GM18520 (cell line): Measurements from ENCODE around the gene TAC4.
A peak's percentile ranks its signal among the peaks of the same experiment; 100 is the strongest.

Source experiments
- ATAC-seq: cut with Tn5 transposase; IDR thresholded peaks from one replicate; pipeline ENCODE4 v1.9.1; 2021; ENCODE audit not compliant: unreplicated experiment

Gene TAC4

DNA sequence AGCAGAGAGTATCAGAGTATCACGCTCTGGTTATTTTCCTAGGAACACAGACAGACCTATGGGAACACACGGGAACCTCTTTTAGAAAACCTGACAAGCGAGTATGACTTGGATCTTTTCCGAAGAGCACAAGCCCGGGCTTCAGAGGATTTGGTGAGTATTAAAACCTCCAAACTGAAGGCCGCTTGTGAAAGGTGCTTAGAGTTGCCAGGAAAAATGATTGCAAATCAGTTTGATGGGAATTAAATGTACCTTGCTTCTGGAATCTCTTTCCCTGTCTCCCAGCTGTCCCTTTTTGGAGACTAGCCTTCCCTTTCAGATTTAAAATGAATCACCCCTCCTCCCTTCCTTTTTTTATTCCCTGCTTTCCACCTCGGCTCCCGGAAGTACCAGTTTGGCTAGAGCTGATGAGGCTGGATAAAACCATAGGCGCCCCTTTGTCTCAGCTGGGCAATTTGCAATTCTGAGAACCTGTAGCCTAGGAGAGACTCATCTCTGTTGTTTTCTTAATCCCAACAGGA lies 32.0 kb downstream of the TAC4 start:
- ATAC-seq, result no peak

GRCh38 chr17:49814781-49815529 lies 32.9 kb downstream of the TAC4 start:
- no peak for ATAC-seq

GRCh38 chr17:49809056-49809455 lies 38.8 kb downstream of the TAC4 start:
- ATAC-seq, result no peak

DNA sequence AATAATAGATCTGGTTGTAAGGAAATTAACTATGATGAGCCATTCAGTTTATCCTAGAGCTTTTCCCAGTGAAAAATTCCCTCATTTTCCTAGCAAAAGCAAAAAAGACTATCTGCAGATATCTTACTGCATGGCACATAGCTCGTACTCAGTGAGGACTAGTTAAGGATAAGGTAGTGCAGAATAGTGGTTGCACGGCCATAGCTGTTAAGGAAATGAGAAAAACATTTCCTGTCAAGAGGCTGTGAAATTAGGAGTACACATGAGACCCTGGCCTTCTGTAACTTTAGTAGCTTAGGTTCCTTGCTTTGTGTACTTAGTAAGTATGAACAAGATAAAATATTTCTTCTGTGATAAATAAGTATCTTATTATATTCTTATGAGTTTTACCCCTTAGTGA lies 49.1 kb downstream of the TAC4 start:
- no peak for ATAC-seq

DNA sequence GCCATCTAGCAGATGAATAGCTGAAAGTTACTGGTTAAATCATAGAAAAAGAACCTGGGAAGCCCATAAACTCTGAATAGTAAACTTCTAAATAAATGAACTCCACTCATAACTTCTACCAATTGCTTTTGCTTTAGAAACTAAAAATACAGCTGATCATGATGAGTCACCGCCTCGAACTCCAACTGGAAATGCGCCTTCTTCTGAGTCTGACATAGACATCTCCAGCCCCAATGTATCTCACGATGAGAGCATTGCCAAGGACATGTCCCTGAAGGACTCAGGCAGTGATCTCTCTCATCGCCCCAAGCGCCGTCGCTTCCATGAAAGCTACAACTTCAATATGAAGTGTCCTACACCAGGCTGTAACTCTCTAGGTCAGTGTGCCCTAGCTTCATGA lies 49.7 kb downstream of the TAC4 start:
- no peak for ATAC-seq

DNA sequence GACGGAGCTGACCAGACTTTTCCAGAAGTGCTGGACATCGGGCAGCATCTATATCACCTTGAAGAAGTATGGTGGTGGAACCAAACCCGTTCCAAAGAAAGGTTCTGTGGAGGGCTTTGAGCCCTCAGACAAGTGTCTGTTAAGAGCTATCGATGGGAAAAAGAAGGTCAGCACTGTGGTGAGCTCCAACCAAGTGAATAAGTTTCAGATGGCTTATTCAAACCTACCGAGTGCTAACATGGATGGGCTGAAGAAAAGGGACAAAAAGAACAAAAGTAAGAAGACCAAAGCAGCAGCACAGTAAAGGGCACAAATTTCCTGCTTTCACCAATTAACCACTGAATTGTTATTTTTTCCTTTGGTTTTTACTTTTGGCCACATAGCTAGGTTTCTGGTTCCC lies 52.5 kb downstream of the TAC4 start:
- no peak for ATAC-seq

GRCh38 chr17:49793309-49793708 lies 54.6 kb downstream of the TAC4 start:
- ATAC-seq, result no peak

GRCh38 chr17:49789243-49789578 lies 58.7 kb downstream of the TAC4 start:
- no peak for ATAC-seq

- peak; percentile 88 for ATAC-seq
Observed at GRCh38 chr17:49788478-49789242, 59.2 kb downstream of the TAC4 start, which contains the start of gene KAT7. Gene KAT7 (plus strand): TSS chr17:49788681. CDS start chr17:49788835, 154 bp downstream.
